ENCODE measurements around the gene KRTAP4-11. TPM values are rescaled to one million over a fixed set of nuclear protein-coding genes. Genes with fewer than 3 reads are reported as not detected.
"Not testable (repeated sequence)": the region's sequence is repeated elsewhere in the genome, so short reads cannot be mapped to it uniquely, and the experiment has no call there.

The KRTAP4-11 gene
- total RNA-seq, 1 experiment from 2014 or later: not detected

GRCh38 chr17:41111151-41111885, 6.9 kb downstream of the KRTAP4-11 start:
- no peak for DNase-seq
- Histone ChIP-seq H4K8ac (replicated peaks; ENCODE audit: insufficient read length, low read depth, low read length) (no peak overlapping the region), H3T11ph (ENCODE audit: low read length) (no peak overlapping the region), H2BK120ac (ENCODE audit: low read depth, low read length, poor library complexity, severe bottlenecking) (no peak overlapping the region), H3K4me1 (ENCODE audit: insufficient read depth, low read length) (peaks cover 6% of the 10 kb centered on the region; the same call in 1 of the 2 replicates), H3K56ac (ENCODE audit: insufficient read length, low read depth, low read length) (no peak overlapping the region), H2BK5ac (ENCODE audit: insufficient read length, low read length) (no peak overlapping the region), H3K79me2 (ENCODE audit: insufficient read depth, low read length) (no peaks in the 10 kb centered on the region), H2BK15ac (ENCODE audit: low read depth, low read length) (no peak overlapping the region), H3K23ac (ENCODE audit: insufficient read length, low read depth, low read length) (no peak overlapping the region), H4K91ac (ENCODE audit: insufficient read length, low read depth, low read length) (no peak overlapping the region), H3K4me2 (ENCODE audit: insufficient read depth, insufficient read length, low read length) (no peak overlapping the region), H3K9ac (ENCODE audit: extremely low read depth, insufficient read length, low read length) (no peak overlapping the region), H3K14ac (ENCODE audit: insufficient read depth, low read length) (no peak overlapping the region), H3K27ac (ENCODE audit: insufficient read length, low read depth, low read length) (no peak overlapping the region), H2AK5ac (ENCODE audit: insufficient read length, low read length) (no peak overlapping the region), H3K18ac (ENCODE audit: insufficient read length, low read depth, low read length) (no peak overlapping the region), H2BK12ac (ENCODE audit: insufficient read length, low read depth, low read length) (no peak overlapping the region), H3K9me3 (ENCODE audit: control insufficient read depth, low read depth, low read length) (peaks cover 4% of the 10 kb centered on the region), H3K27me3 (ENCODE audit: insufficient read depth, low read length) (no peaks in the 10 kb centered on the region), H3K79me1 (ENCODE audit: insufficient read depth, low read depth, low read length, poor library complexity, severe bottlenecking) (no peaks in the 10 kb centered on the region), H2AFZ (ENCODE audit: low read length) (no peak overlapping the region), H3K4ac (ENCODE audit: low read depth, low read length) (no peak overlapping the region), H4K5ac (ENCODE audit: insufficient read length, low read depth, low read length) (no peak overlapping the region), H4K20me1 (ENCODE audit: control insufficient read depth, insufficient read depth, insufficient read length) (no peaks in the 10 kb centered on the region), H3K23me2 (ENCODE audit: insufficient read length, low read depth, low read length, poor library complexity, severe bottlenecking) (no peaks in the 10 kb centered on the region), H2BK20ac (ENCODE audit: low read depth, low read length, poor library complexity, severe bottlenecking) (no peak overlapping the region)
- Mint-ChIP-seq H3K27ac (no peak overlapping the region), H3K27me3 (ENCODE audit: low read depth) (no peaks in the 10 kb centered on the region), H3K4me1 (peaks cover 37 to 39% of the 10 kb centered on the region in 2 experiments), H3K4me3 (no peak overlapping the region), H3K36me3 (ENCODE audit: insufficient read depth in 1 of 3, low read depth in 3 of 3) (peaks cover 22 to 36% (median 24%) of the 10 kb centered on the region in 3 experiments), H3K9me3 (peaks cover 39 to 58% of the 10 kb centered on the region in 2 experiments)
- no CpG with 5 or more reads among the region's 2 CpGs for WGBS (ENCODE audit: extremely low coverage, insufficient read length, low lambda C conversion rate)
- TF ChIP-seq CTCF (conservative IDR thresholded peaks at IDR 0.05): no peak

DNA sequence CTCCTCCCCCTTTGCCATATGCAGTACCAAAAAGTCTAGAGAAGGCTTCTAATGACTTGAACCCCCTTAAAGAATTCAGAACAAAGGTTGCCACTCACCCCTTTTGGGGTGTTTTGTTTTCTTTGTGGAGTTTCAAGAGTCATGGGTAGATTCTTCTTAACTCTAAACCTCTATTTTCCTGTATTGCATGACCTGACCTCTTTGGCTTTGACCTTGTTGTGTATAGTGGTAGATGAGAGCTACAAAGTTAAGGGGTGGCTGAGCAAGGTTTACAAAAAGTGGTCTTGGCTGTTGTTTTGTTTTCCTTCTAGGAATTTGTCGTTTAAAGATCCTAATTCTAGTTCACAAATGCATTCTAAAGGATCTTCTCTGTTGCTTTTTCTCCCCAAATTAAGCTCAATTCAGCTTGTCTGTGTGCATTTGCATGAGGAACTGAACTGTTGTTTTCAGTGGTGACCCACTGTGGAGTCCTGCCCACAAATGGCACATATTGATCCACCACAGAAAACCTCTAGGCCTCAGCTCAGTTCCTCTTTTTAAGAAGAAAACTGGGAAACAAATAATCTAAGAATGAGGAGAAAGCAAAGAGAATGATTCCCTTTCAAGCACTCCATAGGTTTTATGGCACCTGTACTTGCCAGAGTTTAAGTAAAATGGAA, 9.3 kb downstream of the KRTAP4-11 start:
- not testable (repeated sequence) for H4K8ac ChIP-seq (replicated peaks; ENCODE audit: insufficient read length, low read depth, low read length); H3K4me1 ChIP-seq (ENCODE audit: insufficient read depth, low read length); H3K14ac ChIP-seq (ENCODE audit: insufficient read depth, low read length); H3K79me2 ChIP-seq (ENCODE audit: insufficient read depth, low read length); H2AK5ac ChIP-seq (ENCODE audit: insufficient read length, low read length); DNase-seq; H2AFZ ChIP-seq (ENCODE audit: low read length); H3K27ac ChIP-seq (ENCODE audit: insufficient read length, low read depth, low read length); H3K4me2 ChIP-seq (ENCODE audit: insufficient read depth, insufficient read length, low read length); H3K4ac ChIP-seq (ENCODE audit: low read depth, low read length); H4K5ac ChIP-seq (ENCODE audit: insufficient read length, low read depth, low read length); H4K20me1 ChIP-seq (ENCODE audit: control insufficient read depth, insufficient read depth, insufficient read length); H2BK12ac ChIP-seq (ENCODE audit: insufficient read length, low read depth, low read length); H3K27me3 ChIP-seq (ENCODE audit: insufficient read depth, low read length); H2BK15ac ChIP-seq (ENCODE audit: low read depth, low read length); H3K56ac ChIP-seq (ENCODE audit: insufficient read length, low read depth, low read length); H3K18ac ChIP-seq (ENCODE audit: insufficient read length, low read depth, low read length); H3K23me2 ChIP-seq (ENCODE audit: insufficient read length, low read depth, low read length, poor library complexity, severe bottlenecking); H4K91ac ChIP-seq (ENCODE audit: insufficient read length, low read depth, low read length); H3K23ac ChIP-seq (ENCODE audit: insufficient read length, low read depth, low read length); H2BK20ac ChIP-seq (ENCODE audit: low read depth, low read length, poor library complexity, severe bottlenecking); H3T11ph ChIP-seq (ENCODE audit: low read length); H2BK5ac ChIP-seq (ENCODE audit: insufficient read length, low read length); H3K79me1 ChIP-seq (ENCODE audit: insufficient read depth, low read depth, low read length, poor library complexity, severe bottlenecking); H3K27me3 Mint-ChIP-seq (ENCODE audit: low read depth); H3K9ac ChIP-seq (ENCODE audit: extremely low read depth, insufficient read length, low read length); H2BK120ac ChIP-seq (ENCODE audit: low read depth, low read length, poor library complexity, severe bottlenecking); H3K9me3 ChIP-seq (ENCODE audit: control insufficient read depth, low read depth, low read length)
- H3K4me1 Mint-ChIP-seq: peaks cover 37 to 40% of the 10 kb centered on the region in 2 experiments
- peaks cover 19 to 36% (median 24%) of the 10 kb centered on the region in 3 experiments for H3K36me3 Mint-ChIP-seq (ENCODE audit: insufficient read depth in 1 of 3, low read depth in 3 of 3)
- peaks cover 39 to 42% of the 10 kb centered on the region in 2 experiments for H3K9me3 Mint-ChIP-seq
- WGBS (ENCODE audit: extremely low coverage, insufficient read length, low lambda C conversion rate): no CpG with 5 or more reads among the region's 1 CpG
- H3K4me3 Mint-ChIP-seq: peak overlapping the region in 1 of 2 experiments; percentile 1; a peak in 1 of 5 replicates
- peak overlapping the region in 1 of 3 experiments; percentile 10; a peak in 1 of 7 replicates for H3K27ac Mint-ChIP-seq

All from H9 (cell line).